Ovary (tissue), 3 donors: ENCODE measurements around the gene EPHB1.

ENCODE experiments used
- CTCF ChIP-seq, 3 donors: fragments of 450-650 bp in 2 of 3; fragments of 200-600 bp in 1 of 3; IDR thresholded peaks; one replicate each; pipeline versions ENCODE4 v1.5.1 to v1.8.0; 2016 to 2022; ENCODE audit warnings: antibody characterized with exemption in 3 of 3, mild to moderate bottlenecking in 1 of 3
- EP300 ChIP-seq: sonication (generic); formaldehyde crosslinking; IDR thresholded peaks from one replicate; pipeline ENCODE4 v1.6.1; 2017; ENCODE audit warnings: antibody characterized with exemption
- POLR2A ChIP-seq: fragments of 450-650 bp; IDR thresholded peaks from one replicate; pipeline ENCODE4 v1.6.1; 2017; ENCODE audit warnings: antibody characterized with exemption, mild to moderate bottlenecking, moderate library complexity
- donor health status: DM: no; HTN: no; CAD: no.

- no peak for TF ChIP-seq CTCF (IDR thresholded peaks at IDR 0.05)
- no peak for TF ChIP-seq POLR2A
- TF ChIP-seq EP300 = no peak
Measured at GRCh38 chr3:135056084-135056730, 261.1 kb downstream of the EPHB1 start.
